GM19025 (cell line): ENCODE data around the gene NPTN.
"Not testable (repeated sequence)": the region's sequence is repeated elsewhere in the genome, so short reads cannot be mapped to it uniquely, and the experiment has no call there.

Source experiments
- ATAC-seq: cut with Tn5 transposase; IDR thresholded peaks from one replicate; pipeline ENCODE4 v1.9.1; 2021; ENCODE audit warnings: mild to moderate bottlenecking, low read depth, moderate library complexity; ENCODE audit not compliant: unreplicated experiment

NPTN gene

GRCh38 chr15:73573572-73573971, 59.6 kb downstream of the NPTN start:
- ATAC-seq: no peak

- ATAC-seq: no peak
Measured at GRCh38 chr15:73573037-73573436, 60.2 kb downstream of the NPTN start.

GRCh38 chr15:73572296-73572695, 60.9 kb downstream of the NPTN start:
- no peak for ATAC-seq

GRCh38 chr15:73571346-73571745, 61.8 kb downstream of the NPTN start:
- ATAC-seq: no peak

GRCh38 chr15:73570355-73571032, 62.7 kb downstream of the NPTN start:
- no peak for ATAC-seq

- no peak for ATAC-seq
Measured at GRCh38 chr15:73569361-73569760, 63.8 kb downstream of the NPTN start.

- ATAC-seq: no peak
Measured at GRCh38 chr15:73568564-73569280, 64.5 kb downstream of the NPTN start.

GRCh38 chr15:73567020-73567419, 66.2 kb downstream of the NPTN start:
- ATAC-seq: no peak

GRCh38 chr15:73564255-73564654, 68.9 kb downstream of the NPTN start:
- ATAC-seq: no peak

- ATAC-seq: no peak
Measured at GRCh38 chr15:73560501-73561117, 72.6 kb downstream of the NPTN start.

- no peak for ATAC-seq
Measured at GRCh38 chr15:73558529-73558928, 74.7 kb downstream of the NPTN start.

- ATAC-seq: no peak
Measured at GRCh38 chr15:73555080-73555479, 78.1 kb downstream of the NPTN start.

- no peak for ATAC-seq
Measured at GRCh38 chr15:73550190-73550589, 83.0 kb downstream of the NPTN start.

- not testable (repeated sequence) for ATAC-seq
Measured at GRCh38 chr15:73548925-73549324, 84.3 kb downstream of the NPTN start.

GRCh38 chr15:73541479-73541878, 91.7 kb downstream of the NPTN start:
- ATAC-seq: no peak

GRCh38 chr15:73540161-73540560, 93.0 kb downstream of the NPTN start:
- ATAC-seq: no peak

GRCh38 chr15:73539212-73540128, 93.7 kb downstream of the NPTN start:
- no peak for ATAC-seq

GRCh38 chr15:73538563-73539211, 94.5 kb downstream of the NPTN start:
- ATAC-seq: no peak

- no peak for ATAC-seq
Measured at GRCh38 chr15:73538123-73538522, 95.1 kb downstream of the NPTN start.

- no peak for ATAC-seq
Measured at GRCh38 chr15:73530649-73531048, 102.5 kb downstream of the NPTN start.
